HTERT RPE-1 (cell line): ENCODE results near the gene PYHIN1.

Source experiments
- in situ Hi-C: fragments of 300-500 bp; cut with MboI; formaldehyde crosslinking; loops from 4 replicates; pipeline ENCODE4 v1.14.3; 2020; ENCODE audit warnings: low sequenced_read_pairs

PYHIN1 gene

GRCh38 chr1:158931055-158931737, at the start of gene PYHIN1:
TSS of gene PYHIN1 (plus strand) at chr1:158931552. CDS start at chr1:158936911, 5,359 bp downstream.
- in situ Hi-C loops, result no loop called here

GRCh38 chr1:158893654-158894053, 37.7 kb upstream of the PYHIN1 start:
- in situ Hi-C loops, result no loop called here

DNA sequence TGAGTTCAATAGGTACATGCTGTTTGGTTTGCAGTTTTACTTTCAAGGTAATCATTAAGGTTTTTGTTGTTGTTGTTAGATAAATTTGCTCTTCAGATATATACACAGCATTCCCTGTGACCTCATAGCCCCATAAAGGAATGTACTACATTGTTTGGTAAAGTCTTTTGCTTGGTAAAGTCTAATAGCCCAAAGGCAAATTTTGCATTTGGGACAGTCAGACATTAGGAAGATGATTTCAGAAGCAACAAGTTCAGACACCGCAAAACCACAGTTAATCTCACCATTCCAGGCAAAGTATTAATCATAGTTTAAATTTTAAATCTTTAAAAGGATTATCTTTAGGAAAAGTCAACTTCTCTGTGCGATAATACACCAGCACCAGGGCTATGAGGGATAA, 32.6 kb upstream of the PYHIN1 start:
- in situ Hi-C loops, result no loop called here

GRCh38 chr1:158901623-158902022, 29.7 kb upstream of the PYHIN1 start:
- in situ Hi-C loops, result no loop called here

GRCh38 chr1:158916085-158916484, 15.3 kb upstream of the PYHIN1 start:
- in situ Hi-C loops, result no loop called here

GRCh38 chr1:158924677-158925076, 6.7 kb upstream of the PYHIN1 start:
- in situ Hi-C loops, result no loop called here

- in situ Hi-C loops, result no loop called here
These were observed 848 bp upstream of the PYHIN1 start for GRCh38 chr1:158930504-158930903.

GRCh38 chr1:158932171-158932570, 819 bp downstream of the PYHIN1 start:
- in situ Hi-C loops, result no loop called here

GRCh38 chr1:158933621-158934020, 2.3 kb downstream of the PYHIN1 start:
- in situ Hi-C loops, result no loop called here

DNA sequence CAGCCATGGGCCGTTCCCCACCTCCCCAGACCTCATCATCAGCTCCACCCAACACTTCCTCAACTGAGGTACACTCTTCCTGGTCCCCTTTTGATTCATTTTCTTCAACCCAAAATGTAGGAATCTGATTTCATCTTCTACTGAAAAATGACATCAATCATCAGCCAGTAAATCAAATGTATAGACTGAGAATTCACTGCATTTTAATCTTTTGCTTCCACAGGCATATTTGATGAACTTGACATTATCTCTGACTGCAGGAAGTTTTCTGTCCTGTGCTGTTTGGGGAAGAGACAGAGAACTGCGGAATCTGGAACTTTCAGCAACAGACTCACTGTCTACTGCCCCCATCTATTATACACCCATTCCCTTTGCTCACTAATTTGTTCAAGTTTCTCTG, 7.8 kb downstream of the PYHIN1 start:
- in situ Hi-C loops, result no loop called here

GRCh38 chr1:158941317-158941716, 10.0 kb downstream of the PYHIN1 start:
- in situ Hi-C loops, result no loop called here

DNA sequence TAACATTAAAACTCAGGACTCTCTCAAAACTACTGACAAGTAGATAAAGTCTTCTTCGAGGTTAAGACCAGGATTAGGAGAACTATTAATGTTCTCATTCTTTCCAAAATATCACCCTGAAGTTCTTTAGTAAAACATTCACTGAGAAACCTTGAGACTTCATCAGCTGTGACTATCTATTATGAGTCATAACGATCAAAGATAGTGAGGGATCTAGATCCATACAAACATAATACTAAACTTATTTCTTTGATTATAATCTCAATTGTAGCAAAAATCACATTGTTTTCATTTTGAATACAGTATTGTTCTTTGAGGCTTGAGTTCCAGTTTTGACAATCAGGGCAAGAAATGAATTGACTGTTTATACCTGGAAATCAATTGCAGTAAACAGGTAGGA, 11.1 kb downstream of the PYHIN1 start:
- in situ Hi-C loops, result no loop called here

DNA sequence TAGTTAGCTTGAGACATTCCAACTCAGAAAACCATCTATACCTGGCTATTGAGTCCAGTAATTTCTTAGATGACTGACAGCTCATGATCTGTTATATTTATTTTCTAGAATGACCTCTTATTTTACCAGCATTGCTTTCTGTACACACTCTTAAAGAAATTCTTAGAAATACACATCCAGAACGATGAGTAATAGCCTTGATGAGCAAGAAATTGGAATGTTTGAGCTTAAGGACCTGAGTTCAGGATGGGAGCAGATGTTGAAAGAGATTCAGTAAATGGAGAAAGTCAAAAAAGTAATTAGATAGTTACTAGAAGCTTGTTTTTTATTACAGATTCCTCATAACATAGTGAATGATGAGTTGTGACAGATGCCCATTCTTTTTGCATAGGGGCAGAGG, 11.7 kb downstream of the PYHIN1 start:
- in situ Hi-C loops, result no loop called here

DNA sequence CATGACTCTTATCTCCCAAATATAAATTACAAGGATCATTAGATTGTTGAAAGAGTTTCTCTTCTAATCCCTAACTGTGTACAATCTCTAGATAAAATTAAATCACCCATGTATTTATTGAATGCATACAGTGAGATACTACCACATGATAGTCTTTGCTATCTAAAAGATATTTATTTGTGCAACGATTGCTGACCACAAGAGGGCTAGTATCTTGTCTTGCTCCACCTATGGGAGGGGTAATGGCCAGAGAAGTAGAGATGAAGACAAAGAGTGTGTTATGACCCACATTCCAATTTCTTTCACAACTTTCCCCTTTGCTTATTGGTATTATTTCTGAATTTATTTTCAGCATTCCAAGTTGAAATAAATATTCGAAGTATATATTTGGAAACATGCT, 13.7 kb downstream of the PYHIN1 start:
- in situ Hi-C loops, result no loop called here

DNA sequence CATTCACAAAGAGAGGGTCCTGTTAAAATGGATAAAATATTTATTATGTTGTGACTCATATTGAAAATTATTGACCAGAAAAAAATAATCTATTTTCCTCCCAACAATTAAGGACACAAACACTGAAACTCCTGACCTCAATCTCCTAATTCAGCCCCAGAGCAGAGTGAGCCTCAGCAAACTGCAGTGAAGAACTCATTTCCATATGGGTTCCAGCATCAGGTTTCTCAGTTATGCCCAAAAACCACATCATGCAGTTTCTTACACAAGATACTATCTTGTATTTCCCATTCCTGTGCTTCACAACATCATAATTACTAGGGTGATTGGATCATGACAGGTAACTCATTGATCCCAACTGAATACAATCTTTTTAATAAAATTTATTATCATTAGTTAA, 15.4 kb downstream of the PYHIN1 start:
- in situ Hi-C loops, result no loop called here

DNA sequence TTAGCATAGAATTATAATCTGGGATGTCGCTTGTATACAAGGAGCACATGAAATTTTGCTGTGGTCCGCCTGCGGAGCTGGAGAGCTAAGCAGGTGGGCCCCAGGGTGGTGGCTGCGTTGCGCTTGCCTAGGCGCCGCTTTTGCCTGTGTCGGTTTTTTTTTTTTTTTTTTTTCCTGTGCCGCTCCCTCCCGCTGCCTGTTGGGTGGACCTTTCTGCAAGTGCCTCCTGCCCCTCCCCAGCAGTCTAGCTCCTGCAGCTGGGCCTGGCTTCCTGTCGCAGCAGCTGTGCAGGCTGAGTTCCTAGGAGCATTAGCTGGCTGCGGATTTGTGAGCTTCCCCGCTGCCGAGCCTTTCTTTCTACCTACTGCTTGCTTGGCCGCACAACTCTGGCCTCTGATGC, 20.6 kb downstream of the PYHIN1 start:
- in situ Hi-C loops, result no loop called here

DNA sequence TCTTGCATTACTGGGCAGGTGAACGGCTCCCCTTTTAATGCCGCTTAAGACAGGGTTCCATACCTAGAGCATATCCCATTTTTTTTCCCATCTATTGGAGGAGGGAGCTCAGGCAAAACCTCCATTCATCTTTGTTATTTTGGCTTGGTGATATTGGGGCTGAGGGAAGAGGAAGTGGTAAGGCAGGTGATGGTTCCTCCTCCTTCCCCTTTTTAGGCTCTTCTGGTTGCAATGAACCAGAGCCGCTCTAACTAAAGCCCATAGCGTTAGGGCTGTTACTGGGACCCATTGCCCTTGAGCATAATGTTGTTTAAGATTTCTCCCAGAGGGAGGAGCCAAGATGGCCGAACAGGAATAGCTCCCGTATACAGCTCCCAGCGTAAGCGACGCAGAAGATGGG, 21.1 kb downstream of the PYHIN1 start:
- in situ Hi-C loops, result no loop called here

DNA sequence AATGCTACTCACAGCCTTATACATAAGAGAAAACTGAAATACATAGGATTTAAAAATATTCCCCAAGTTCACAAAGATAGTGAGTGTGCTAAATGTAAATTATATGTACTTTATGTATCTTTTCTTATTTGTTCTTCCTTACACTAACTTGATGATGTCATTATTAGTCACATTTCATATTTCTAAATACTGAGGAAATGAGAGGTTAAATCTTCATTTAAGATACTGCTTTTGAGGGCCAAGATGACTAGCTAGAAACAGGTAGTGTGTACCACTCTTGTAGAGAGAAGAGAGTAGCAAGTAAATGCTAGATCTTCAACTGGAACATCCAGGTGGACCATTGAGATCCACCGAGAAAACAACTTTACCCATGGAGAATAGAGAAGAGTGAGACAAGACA, 29.8 kb downstream of the PYHIN1 start:
- in situ Hi-C loops, result no loop called here

DNA sequence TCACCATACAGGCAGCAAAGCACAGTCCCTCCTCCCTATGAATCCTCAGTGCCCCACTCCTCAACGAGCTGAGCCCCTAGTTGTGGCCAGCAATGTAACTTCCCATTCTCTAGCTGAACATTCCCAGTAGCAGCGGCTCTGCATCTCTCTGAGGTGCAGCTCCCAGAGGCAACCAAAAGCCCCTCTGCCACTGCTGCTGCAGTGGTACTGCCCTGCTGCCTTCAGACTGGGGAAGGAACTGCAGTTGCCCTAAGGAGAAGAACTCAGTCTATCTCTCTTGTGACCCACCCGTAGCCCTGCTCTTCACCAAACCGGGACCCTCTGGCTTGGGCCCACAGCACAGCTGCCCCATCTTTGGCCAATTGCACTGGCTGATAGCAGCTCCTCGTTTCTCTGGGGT, 31.6 kb downstream of the PYHIN1 start:
- in situ Hi-C loops, result no loop called here

- in situ Hi-C loops, result no loop called here
These were observed 37.8 kb downstream of the PYHIN1 start for GRCh38 chr1:158969166-158969565.

GRCh38 chr1:158969855-158970254, 38.5 kb downstream of the PYHIN1 start:
- in situ Hi-C loops, result no loop called here

GRCh38 chr1:158972841-158973240, 41.5 kb downstream of the PYHIN1 start:
- in situ Hi-C loops, result no loop called here

GRCh38 chr1:158976219-158976618, 44.9 kb downstream of the PYHIN1 start:
- in situ Hi-C loops, result no loop called here
